Astrocyte (in vitro differentiated cells and primary cell): ENCODE measurements around the gene PDZD7. TPM values are rescaled to one million over a fixed set of nuclear protein-coding genes. Genes with fewer than 3 reads are reported as not detected.
A peak's percentile ranks its signal among the peaks of the same experiment; 100 is the strongest.

Experiments
- DNase-seq: peaks from one replicate; pipeline ENCODE4 v3.0.0-alpha.2; 2010; ENCODE audit warnings: low read depth
- FAIRE-seq: peaks from 2 replicates; lab custom pipeline; 2011; peaks lifted over from hg19 to GRCh38; lab: Jason Lieb, UNC
- H2AFZ ChIP-seq: 2 replicates; pipeline ENCODE4 v1.6.0; 2012; ENCODE audit warnings: low read depth, low read length, inconsistent platforms
- H3K27ac ChIP-seq: 2 replicates; pipeline ENCODE4 v1.5.1; 2011; ENCODE audit warnings: low read depth, low read length, inconsistent platforms
- H3K27me3 ChIP-seq: 2 replicates; pipeline ENCODE4 v1.6.0; 2011; ENCODE audit warnings: low read length, inconsistent platforms; ENCODE audit not compliant: insufficient read depth
- H3K36me3 ChIP-seq: 2 replicates; pipeline ENCODE4 v1.5.1; 2011; ENCODE audit warnings: low read length, inconsistent platforms; ENCODE audit not compliant: insufficient read depth
- H3K4me1 ChIP-seq: 2 replicates; pipeline ENCODE4 v1.5.1; 2011; ENCODE audit warnings: low read length, inconsistent platforms; ENCODE audit not compliant: insufficient read depth
- H3K4me2 ChIP-seq: 2 replicates; pipeline ENCODE4 v1.6.0; 2012; ENCODE audit warnings: low read length, inconsistent platforms
- H3K4me3 ChIP-seq: 2 replicates; pipeline ENCODE4 v1.5.1; 2011; ENCODE audit warnings: low read depth, mild to moderate bottlenecking, low read length, inconsistent platforms; ENCODE audit not compliant: insufficient read depth
- H3K79me2 ChIP-seq: 2 replicates; pipeline ENCODE4 v1.6.0; 2012; ENCODE audit warnings: mild to moderate bottlenecking, low read length, inconsistent platforms; ENCODE audit not compliant: insufficient read depth
- H3K9ac ChIP-seq: 2 replicates; pipeline ENCODE4 v1.6.0; 2012; ENCODE audit warnings: mild to moderate bottlenecking, low read length, inconsistent platforms
- H3K9me3 ChIP-seq: 2 replicates; pipeline ENCODE4 v1.5.1; 2012; ENCODE audit warnings: low read depth, mild to moderate bottlenecking, low read length, inconsistent platforms; ENCODE audit not compliant: insufficient read depth
- H4K20me1 ChIP-seq: 2 replicates; pipeline ENCODE4 v1.6.0; 2012; ENCODE audit warnings: low read length, inconsistent platforms; ENCODE audit not compliant: insufficient read depth
- H3K27ac Mint-ChIP-seq: one replicate; pipeline ENCODE4 v1.8.0; 2021; ENCODE audit warnings: mild to moderate bottlenecking, mixed read lengths; ENCODE audit not compliant: unreplicated experiment
- H3K27me3 Mint-ChIP-seq: one replicate; pipeline ENCODE4 v1.8.0; 2021; ENCODE audit warnings: low read depth, mixed read lengths; ENCODE audit not compliant: unreplicated experiment
- H3K36me3 Mint-ChIP-seq: one replicate; pipeline ENCODE4 v1.8.0; 2021; ENCODE audit warnings: low read depth, mixed read lengths; ENCODE audit not compliant: unreplicated experiment
- H3K4me1 Mint-ChIP-seq: one replicate; pipeline ENCODE4 v1.8.0; 2021; ENCODE audit warnings: low read depth, mixed read lengths; ENCODE audit not compliant: unreplicated experiment
- H3K4me3 Mint-ChIP-seq: one replicate; pipeline ENCODE4 v1.8.0; 2021; ENCODE audit warnings: mild to moderate bottlenecking, moderate library complexity, mixed read lengths; ENCODE audit not compliant: unreplicated experiment
- H3K9me3 Mint-ChIP-seq: one replicate; pipeline ENCODE4 v1.8.0; 2021; ENCODE audit warnings: mild to moderate bottlenecking, mixed read lengths; ENCODE audit not compliant: unreplicated experiment
- EZH2 ChIP-seq: IDR thresholded peaks from 2 replicates; pipeline ENCODE4 v1.6.1; 2012; ENCODE audit warnings: mild to moderate bottlenecking, low read length, inconsistent platforms; ENCODE audit not compliant: insufficient read depth
- total RNA-seq: library from RNA; stranded (reverse); gene quantifications from 2 replicates; pipeline ENCODE4 v1.2.1, GENCODE V29; 2021
- TF ChIP-seq, protein P1 (sequence below): IDR thresholded peaks from 2 replicates; pipeline ENCODE4 v1.5.1; 2011; ENCODE audit warnings: low read depth, mild to moderate bottlenecking, inconsistent platforms, low read length, moderate library complexity; ENCODE audit not compliant: insufficient read depth

PDZD7 gene
- total RNA-seq, 1 donor from 2014 or later = 4.5 TPM

GRCh38 chr10:101060951-101061623 is 30.2 kb upstream of the PDZD7 start:
- peak; percentile 77 for DNase-seq
- H3K4me3 ChIP-seq = peak overlapping the region; percentile 93
- Mint-ChIP-seq H3K9me3 (no peaks in the 10 kb centered on the region), H3K27me3 (peaks cover 26% of the 10 kb centered on the region), H3K4me1 (peaks cover 16% of the 10 kb centered on the region), H3K4me3 (peak overlapping the region; percentile 91), H3K27ac (peak overlapping the region; percentile 95), H3K36me3 (peaks cover 5% of the 10 kb centered on the region)
- peak overlapping the region; percentile 99 for H3K27ac ChIP-seq
- H2AFZ ChIP-seq = peak overlapping the region; percentile 97
- peak overlapping the region; percentile 98 for H3K9ac ChIP-seq
- peak overlapping the region; percentile 95 for H3K4me2 ChIP-seq
- no peaks in the 10 kb centered on the region for H4K20me1 ChIP-seq
- H3K79me2 ChIP-seq = peaks cover 25% of the 10 kb centered on the region
- H3K36me3 ChIP-seq = no peaks in the 10 kb centered on the region
- peaks cover 37% of the 10 kb centered on the region for H3K4me1 ChIP-seq
- H3K9me3 ChIP-seq = no peaks in the 10 kb centered on the region
- no peak for FAIRE-seq
- peaks cover 4% of the 10 kb centered on the region for H3K27me3 ChIP-seq
- TF ChIP-seq EZH2 = no peak
- TF ChIP-seq, protein P1, sequence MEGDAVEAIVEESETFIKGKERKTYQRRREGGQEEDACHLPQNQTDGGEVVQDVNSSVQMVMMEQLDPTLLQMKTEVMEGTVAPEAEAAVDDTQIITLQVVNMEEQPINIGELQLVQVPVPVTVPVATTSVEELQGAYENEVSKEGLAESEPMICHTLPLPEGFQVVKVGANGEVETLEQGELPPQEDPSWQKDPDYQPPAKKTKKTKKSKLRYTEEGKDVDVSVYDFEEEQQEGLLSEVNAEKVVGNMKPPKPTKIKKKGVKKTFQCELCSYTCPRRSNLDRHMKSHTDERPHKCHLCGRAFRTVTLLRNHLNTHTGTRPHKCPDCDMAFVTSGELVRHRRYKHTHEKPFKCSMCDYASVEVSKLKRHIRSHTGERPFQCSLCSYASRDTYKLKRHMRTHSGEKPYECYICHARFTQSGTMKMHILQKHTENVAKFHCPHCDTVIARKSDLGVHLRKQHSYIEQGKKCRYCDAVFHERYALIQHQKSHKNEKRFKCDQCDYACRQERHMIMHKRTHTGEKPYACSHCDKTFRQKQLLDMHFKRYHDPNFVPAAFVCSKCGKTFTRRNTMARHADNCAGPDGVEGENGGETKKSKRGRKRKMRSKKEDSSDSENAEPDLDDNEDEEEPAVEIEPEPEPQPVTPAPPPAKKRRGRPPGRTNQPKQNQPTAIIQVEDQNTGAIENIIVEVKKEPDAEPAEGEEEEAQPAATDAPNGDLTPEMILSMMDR = no peak

DNA sequence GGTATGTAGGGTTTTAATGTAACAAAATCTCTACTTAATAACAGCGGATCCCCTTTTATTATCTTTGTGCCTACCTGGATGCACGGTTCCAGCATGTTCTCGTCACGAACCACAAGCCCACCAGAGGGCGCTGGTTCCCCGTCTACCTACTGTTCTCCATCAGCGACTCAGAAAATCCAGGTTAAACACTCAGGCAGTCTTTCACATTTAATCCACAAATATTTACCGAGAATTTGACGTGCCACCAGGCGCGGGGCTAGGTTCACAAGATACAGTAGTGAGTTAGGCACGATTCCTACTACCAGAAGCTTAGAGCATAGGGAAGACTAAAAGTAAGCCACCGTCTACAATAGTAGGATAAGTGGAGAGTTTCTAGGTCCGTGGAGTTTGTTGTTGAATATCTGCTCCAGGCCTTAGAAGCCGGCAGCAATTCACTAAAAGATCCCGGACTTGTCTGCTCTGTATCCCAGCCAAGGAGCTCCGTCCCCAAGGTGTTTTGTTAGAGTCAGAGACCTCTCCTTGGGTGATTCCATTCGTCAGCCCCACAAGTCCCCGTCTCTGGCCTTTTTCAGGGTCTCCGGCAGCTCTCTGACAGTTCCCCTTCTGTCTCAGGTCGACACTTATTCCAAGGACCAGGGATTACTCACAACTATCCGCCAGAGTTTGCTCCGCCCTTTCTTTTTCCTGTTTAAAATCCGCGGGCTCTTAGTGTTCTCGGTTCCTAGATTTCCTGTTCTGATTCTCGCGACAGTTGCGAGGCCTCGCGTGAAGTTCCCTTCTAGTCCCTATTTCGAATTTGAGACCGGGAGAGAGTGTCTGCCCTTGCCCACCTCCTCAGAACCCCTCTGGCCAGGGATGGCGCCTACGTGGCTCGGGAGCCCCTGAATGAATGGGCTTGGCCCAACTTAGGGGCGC is 29.4 kb upstream of the PDZD7 start:
- Mint-ChIP-seq H3K36me3 (peaks cover 5% of the 10 kb centered on the region), H3K27ac (peak overlapping the region; percentile 93), H3K9me3 (no peaks in the 10 kb centered on the region), H3K4me3 (peak overlapping the region; percentile 91), H3K27me3 (peaks cover 20% of the 10 kb centered on the region), H3K4me1 (peaks cover 16% of the 10 kb centered on the region)
- Histone ChIP-seq H3K79me2 (peaks cover 25% of the 10 kb centered on the region), H3K9ac (peak overlapping the region; percentile 98), H3K9me3 (no peaks in the 10 kb centered on the region), H3K4me2 (peak overlapping the region; percentile 95), H3K36me3 (no peaks in the 10 kb centered on the region), H2AFZ (peak overlapping the region; percentile 97), H4K20me1 (no peaks in the 10 kb centered on the region), H3K27me3 (peaks cover 4% of the 10 kb centered on the region), H3K4me1 (peaks cover 30% of the 10 kb centered on the region), H3K27ac (peak overlapping the region; percentile 99), H3K4me3 (peak overlapping the region; percentile 93)
- no peak for TF ChIP-seq EZH2
- TF ChIP-seq, protein P1 = peak; percentile 89
- FAIRE-seq (no peak), DNase-seq (peak; percentile 77)
